Stimulated activated CD8-positive, alpha-beta memory T cell treated with anti-CD3 and anti-CD28 coated beads, Interleukin-7, amount 100 ng/mL, for 4 hours (primary cell): ENCODE data around the gene SH3RF1.

Experiments used
- DNase-seq, 2 donors: peaks; one replicate each; pipeline ENCODE4 v3.0.0-alpha.2; 2020; ENCODE audit warnings: low read depth in 2 of 2

Gene SH3RF1

GRCh38 chr4:169163495-169163894 is 107.3 kb downstream of the SH3RF1 start:
- no peak for DNase-seq

DNA sequence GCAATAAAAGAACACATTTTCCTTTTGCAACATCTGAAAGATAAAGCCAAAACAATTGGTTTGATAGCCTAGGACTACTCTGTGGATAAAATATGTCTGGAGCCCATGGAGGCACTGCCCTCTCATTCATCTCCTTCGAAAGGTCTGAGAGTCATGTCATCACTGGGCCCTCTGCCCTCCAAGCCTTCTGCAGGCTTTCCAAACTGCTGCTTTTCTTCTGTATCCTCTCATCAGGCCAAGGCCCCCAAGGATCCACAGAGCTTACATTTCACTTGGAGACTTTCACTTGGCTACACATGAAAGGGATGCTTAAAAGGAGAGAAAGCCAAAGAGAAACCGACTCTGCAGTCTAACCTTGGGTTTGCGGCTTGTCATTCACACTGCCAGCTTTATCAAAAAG is 109.9 kb downstream of the SH3RF1 start:
- no peak for DNase-seq

- DNase-seq, result no peak
Observed at GRCh38 chr4:169159624-169160171, 111.1 kb downstream of the SH3RF1 start.

DNA sequence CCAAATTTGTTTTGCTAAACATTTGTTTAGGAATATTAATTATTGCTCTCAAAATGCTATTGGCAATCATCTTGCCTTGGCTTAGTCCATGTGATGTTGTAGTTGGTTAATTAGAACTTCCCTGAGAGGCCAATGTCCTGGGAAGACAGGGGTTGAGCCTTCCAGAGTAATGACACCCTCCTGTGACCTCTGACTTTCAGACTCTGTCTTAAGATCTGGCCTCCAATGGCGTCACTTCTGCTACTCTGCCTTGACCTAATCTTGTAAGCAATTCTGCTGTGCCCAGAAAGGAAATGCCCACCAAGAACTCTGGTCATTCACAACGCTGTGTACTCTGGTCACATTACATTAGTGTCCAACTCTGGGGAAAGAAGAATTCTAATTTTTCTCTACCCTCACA is 111.9 kb downstream of the SH3RF1 start:
- no peak for DNase-seq

DNA sequence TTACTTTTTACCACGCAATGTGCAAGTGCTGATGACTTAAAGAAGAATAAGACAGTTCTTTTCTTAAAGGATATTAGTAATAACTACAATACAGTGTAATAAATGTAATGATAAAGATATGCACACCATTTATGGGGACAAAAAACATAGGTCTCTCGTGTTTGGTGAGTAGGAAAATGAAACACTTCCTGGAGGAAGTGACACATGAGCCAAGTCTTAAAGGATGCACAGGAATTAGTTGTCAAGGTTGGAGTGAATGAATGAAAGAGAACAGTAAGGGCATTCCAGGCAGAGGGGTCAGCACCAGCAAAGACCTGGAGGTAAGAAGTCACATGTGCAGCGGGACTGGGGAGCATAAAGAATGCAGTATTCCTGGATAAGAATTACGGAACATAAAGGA is 112.7 kb downstream of the SH3RF1 start:
- no peak for DNase-seq

DNA sequence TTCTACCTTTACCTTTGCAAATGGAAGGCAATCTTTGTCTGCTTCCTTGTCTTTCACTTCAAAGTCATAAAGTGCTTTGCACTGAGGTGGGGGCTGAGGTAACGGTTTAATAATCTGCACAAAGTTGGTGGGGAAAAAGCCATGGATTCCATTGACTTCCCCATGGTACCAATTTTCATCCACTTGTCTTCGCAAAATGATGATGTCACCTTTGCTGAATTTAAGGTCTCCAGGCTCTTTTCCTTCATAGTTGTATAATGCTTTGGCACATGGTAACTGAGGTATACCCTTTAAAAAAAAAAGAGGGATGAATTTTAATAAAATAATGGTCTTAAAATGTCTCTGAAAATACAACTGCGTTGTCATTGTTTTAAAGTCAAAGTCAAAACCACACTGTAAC is 114.4 kb downstream of the SH3RF1 start:
- DNase-seq, result no peak

GRCh38 chr4:169154121-169154520 is 116.6 kb downstream of the SH3RF1 start:
- no peak for DNase-seq

DNA sequence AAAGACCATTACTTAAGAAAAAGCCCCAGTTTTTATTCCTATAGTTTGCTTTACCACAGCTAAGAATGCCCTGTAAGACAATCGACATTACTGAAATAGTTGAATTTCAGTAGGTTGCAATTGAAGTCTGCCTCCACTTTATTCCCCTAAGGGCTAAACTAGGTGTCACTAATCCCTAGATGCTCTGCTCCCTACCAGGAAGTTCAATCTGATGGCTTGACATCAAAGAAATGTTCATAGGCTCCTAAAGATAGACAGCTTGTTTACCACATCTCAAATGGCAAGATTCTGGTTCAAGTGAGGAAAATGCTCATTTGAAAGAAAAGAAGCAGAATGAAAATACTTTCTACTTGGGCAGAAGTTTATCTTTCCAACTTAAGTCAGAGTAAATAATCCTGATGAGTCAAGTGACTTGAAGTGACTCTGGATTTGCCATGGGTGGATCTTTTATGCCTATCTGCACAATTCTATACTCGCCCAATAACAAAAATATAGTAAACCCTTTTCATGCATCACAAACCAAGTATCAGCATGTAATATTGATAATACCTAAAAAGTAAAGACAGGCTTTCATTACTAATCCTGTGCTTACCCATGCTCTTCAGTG is 117.2 kb downstream of the SH3RF1 start:
- no peak for DNase-seq

GRCh38 chr4:169152899-169153298 is 117.9 kb downstream of the SH3RF1 start:
- no peak for DNase-seq

GRCh38 chr4:169152098-169152497 is 118.7 kb downstream of the SH3RF1 start:
- no peak for DNase-seq

DNA sequence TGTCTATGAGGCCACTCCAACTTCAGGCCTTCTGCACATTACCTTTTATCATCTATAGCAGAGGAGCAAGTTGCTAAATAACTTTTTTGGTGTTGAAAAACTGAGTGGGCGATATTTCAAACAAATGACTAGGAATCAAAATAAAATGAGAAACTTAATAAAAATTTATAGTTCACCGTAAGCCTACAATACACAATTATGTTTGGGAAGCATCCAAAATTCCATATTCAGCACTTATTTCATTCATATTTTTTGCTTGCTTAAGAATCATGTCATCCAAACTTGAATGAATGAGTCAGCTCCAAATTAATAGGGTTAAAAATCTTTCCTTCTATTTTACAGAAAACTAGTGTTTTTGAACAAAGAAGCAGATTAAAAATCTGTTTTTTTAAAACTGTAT is 119.1 kb downstream of the SH3RF1 start:
- no peak for DNase-seq

GRCh38 chr4:169150806-169151205 is 120.0 kb downstream of the SH3RF1 start:
- DNase-seq, result no peak

DNA sequence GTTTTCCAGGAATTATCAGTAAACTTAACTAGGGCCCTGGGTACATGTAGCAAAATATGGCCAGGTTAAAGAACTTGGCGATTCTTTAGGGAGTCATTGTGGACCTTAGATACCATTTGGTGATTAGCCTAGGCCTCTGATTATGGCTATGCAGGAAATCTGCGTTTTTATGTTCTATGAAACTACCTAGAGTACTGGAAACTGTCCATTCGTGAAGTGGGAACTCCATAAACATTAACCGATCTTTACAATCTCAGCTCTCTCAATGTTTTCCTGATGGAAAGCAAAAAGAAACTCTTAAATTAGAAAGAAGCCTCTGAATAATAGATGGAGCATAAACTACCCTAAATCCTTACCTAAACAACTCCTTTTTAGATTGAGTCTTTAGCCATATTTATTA is 121.9 kb downstream of the SH3RF1 start:
- DNase-seq, result no peak

DNA sequence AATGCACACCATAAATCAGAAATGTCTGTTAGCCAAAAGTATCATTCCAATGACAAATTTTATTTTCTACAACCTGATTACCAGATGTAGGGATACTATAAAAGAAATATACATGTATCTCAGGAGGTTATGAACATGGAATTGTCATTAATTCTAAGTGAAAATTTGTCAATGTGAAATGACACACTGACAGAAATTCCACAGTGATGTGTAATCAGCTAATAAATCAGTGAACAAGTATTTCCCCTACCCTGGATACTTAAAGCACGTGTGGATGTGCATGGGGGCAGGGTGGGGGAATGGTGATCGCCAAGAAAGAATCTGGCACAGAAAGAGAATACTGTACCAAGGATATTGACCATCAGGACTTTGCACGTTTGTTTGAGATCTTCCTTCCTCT is 123.6 kb downstream of the SH3RF1 start:
- DNase-seq, result no peak

- no peak for DNase-seq
Observed at GRCh38 chr4:169144061-169144600, 126.6 kb downstream of the SH3RF1 start.

DNA sequence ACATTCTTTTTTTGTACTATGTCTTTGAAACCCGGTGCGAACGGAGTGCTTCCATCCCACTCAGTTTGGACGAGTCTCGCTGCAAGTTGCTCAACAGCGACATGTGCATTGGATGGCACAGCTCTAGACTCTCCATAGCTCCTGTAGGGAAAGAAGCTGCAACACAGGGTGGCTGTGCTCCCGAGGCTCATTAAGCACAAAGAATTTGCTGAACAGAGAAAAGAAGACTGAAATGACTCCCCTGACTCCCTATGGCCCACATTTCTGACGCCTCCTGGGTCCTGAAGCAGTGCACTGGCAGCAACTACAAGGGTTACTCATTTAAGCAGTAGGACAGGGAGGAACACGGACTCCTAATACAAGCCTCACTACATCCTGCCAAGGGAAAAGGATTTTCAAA is 127.4 kb downstream of the SH3RF1 start:
- DNase-seq, result no peak

DNA sequence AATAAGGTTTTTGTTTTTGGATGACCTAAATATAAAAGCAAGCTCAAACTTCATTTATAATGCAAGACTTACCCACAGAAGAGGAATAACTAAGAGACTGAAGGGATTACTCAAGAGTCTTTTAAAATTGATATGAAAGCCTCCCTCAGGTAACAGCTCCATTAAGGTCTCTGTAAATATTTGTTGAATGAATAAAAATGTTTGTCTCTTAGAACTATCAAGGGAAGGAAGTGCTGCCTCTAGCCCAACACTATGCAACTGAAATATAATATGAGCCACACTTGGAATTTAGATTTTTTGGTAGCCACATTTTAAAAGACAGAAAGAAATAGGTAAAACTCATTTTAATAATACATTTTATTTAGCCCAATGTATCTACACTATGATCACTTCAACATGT is 127.8 kb downstream of the SH3RF1 start:
- no peak for DNase-seq

- no peak for DNase-seq
Observed at GRCh38 chr4:169142391-169142790, 128.4 kb downstream of the SH3RF1 start.

DNA sequence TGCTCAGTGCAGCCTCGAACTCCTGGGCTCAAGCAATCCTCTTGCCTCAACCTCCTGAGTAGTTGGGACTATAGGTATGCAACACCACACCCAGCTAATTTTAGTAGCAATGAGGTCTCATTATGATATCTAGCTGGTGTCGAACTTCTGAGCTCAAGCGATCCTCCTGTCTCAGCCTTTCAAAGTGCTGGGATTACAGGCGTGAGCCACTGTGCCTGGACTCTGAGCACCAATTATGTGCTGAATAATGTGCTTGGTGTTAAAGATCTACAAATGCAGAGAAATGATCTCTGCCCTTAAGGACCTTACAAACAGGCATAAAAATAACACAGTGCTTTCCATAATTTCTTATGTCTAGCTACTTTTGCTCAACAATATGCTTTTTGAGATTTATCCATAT is 131.7 kb downstream of the SH3RF1 start:
- DNase-seq, result no peak

GRCh38 chr4:169137558-169137920 is 133.2 kb downstream of the SH3RF1 start:
- no peak for DNase-seq

DNA sequence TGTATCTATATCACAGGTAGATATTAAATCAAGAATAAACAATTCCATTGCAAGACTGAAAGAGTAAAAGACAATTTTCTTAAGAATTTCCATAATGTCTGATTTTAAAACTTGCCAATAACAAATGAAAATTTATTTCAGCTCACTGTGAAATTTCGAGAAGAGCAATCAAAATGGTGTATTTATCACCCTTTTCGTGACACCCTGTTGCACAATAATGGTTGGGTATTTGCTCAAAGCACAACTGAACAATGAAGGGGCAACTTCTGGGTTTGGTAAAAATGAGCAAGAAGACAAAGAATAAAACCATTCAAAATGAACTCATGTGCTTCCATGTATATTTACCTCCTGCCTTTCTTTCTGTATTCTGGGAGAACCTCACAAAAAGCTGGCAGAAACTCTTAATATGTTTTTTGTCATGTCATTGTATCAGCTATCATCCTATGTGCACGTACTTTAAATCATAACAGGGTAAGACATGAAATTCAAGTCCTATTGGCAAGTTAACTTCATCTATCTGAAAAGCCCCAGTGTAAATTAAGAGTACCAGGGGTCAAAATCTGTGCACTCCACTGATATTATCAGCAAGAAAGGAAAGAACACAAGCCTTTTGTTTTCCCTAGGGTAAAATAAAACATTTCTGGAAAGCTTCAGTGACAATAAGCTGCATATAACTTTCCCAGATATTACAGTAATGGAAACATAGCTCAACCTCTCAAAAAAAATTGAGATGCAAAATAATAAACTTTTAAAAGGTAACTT is 133.8 kb downstream of the SH3RF1 start:
- no peak for DNase-seq

DNA sequence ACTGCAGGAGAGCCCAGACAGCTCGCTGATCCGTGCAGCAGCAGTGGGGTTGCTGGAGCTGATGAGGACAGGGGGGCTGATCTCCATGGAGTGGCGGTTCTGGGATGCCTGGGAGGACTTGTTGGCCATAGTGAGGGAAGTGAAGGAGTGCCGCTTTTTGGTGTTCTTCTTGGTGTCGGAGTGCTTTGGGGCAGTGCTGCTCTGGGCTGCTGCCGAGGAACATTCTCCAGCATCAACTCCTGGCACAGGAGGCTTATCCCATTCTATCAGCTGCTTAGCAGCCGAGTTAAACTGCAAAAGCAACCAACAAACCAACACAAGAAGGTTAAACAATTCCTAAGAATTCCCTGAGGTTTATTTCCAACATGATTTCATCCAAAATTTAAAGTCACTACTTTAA is 134.4 kb downstream of the SH3RF1 start:
- DNase-seq, result no peak

- no peak for DNase-seq
Observed at GRCh38 chr4:169135776-169136175, 135.0 kb downstream of the SH3RF1 start.
